GM19438 (cell line): ENCODE measurements around the gene ATP9B.
A peak's percentile ranks its signal among the peaks of the same experiment; 100 is the strongest.
"Not testable (repeated sequence)": the region's sequence is repeated elsewhere in the genome, so short reads cannot be mapped to it uniquely, and the experiment has no call there.

Experiments
- ATAC-seq: cut with Tn5 transposase; IDR thresholded peaks from one replicate; pipeline ENCODE4 v1.9.1; 2021; ENCODE audit warnings: low read depth; ENCODE audit not compliant: unreplicated experiment

Gene ATP9B

DNA sequence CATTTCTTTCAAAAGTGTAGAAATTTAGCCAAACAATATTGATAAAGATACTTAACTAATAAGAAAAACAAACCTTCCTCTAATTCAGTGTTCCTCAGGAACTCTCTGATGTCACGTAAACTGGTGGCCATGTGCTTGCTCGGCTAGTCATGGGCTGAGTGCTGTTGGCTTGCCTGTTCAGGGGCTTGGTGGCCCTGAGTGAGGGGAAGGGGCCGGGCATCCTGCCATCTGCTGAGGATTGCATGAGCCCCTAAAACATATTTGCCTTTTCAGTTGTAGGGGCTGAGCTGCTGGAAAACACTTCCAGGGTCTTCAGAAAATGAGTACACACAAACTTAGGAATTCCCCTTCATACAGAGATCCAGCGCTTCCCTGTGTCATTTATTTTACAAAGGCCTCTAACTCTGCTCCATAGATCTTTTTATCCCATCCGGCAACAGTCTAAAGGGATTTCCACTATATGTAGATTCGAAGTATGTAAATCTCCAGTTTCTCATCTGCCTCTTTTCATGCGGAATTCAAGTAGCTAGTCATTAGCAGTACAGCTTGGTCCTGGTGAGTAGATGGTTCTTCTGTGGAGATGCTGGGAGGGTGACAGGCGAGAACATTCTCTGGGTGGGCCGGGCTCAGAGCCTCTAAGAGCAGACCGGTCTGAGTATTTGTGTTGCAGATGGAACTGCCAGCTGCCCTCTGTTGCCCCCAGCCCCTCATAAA is 306.4 kb downstream of the ATP9B start:
- ATAC-seq: no peak

DNA sequence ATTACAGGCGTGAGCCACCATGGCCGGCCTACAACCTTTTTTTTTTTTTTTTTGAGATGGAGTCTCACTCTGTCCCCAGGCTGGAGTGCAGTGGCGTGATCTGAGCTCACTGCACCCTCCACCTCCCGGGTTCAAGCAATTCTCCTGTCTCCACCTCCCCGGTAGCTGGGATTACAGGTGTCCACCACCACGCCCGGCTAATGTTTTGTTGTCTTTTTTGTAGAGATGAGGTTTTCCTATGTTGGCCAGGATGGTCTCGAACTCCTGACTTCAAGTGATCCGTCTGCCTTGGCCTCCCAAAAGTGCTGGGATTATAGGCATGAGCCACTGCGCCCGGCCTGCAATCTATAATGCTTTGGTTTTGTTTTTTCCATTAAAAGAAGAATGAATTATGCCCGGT is 307.5 kb downstream of the ATP9B start:
- ATAC-seq: not testable (repeated sequence)

- ATAC-seq: no peak
Observed at GRCh38 chr18:79377187-79377891, 308.1 kb downstream of the ATP9B start.

GRCh38 chr18:79378536-79379250 is 309.5 kb downstream of the ATP9B start:
- peak; percentile 76 for ATAC-seq

DNA sequence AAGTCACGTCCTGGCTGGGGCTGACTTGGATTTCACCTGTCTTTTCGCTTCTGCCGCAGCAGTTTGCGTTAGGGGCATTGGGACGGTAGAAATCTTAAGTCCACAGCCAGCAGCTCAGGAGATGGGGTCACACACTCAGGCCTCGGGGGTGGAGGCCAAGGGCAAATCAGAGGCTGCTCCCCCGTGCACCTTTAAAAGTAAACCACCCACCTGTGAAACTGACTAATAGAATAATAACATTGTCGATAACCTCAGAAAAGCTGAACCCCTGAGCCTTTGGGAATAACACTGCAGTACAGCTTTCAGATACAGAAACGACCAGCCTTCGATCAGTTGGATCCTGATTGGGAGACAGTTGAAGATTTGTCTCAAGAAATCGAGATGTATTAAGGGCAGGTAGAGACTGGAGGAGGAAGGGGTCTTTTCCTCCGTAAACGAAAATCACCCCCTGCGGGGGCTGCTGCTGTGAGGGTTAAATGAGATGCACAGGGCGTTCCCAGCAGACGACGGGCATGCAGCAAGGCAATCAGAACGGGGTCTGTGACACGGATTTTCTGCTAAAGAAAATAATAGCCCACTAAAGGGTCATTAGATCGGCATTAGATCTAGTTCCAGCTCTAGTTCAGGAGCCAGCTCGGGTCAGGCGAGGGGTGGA is 310.2 kb downstream of the ATP9B start:
- no peak for ATAC-seq

- no peak for ATAC-seq
Observed at GRCh38 chr18:79379931-79380815, 311.0 kb downstream of the ATP9B start.

GRCh38 chr18:79380816-79381806 is 311.9 kb downstream of the ATP9B start:
- peak; percentile 64 for ATAC-seq

- ATAC-seq: no peak
Observed at GRCh38 chr18:79381811-79382311, 312.7 kb downstream of the ATP9B start.

DNA sequence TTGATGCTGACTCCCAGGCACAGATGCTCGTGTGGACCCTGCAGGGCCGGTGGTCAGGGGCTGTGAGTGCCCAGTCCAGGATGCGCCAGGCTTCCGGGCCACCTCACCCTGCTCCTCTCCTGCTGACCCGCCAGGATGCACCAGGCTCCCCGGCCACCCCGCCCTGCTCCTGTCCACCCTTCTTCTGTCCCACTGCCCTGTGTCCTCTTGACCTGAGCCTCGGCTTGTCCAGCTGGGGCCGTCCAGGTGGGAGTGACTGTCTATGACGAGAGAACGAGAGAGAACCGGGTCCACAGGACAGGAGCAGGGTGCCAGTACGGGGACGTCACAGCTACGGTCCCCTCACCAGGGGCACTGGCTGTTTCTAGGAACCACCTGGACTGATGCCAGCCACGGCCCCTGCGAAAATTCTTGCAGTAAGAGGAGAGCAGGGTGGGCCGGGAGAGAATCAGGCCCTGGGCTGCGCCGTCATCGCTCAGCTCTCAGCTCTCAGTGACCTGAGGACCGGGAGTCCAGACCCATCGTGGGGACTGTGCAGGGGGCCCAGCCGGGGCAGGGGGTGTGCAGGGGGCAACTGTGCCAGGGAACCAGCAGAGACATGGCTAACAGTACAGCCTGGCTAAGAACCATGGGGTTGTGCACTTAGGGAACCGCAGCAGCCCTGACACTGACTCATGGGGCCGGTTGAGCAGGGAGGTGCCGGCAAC is 313.6 kb downstream of the ATP9B start:
- ATAC-seq: no peak

DNA sequence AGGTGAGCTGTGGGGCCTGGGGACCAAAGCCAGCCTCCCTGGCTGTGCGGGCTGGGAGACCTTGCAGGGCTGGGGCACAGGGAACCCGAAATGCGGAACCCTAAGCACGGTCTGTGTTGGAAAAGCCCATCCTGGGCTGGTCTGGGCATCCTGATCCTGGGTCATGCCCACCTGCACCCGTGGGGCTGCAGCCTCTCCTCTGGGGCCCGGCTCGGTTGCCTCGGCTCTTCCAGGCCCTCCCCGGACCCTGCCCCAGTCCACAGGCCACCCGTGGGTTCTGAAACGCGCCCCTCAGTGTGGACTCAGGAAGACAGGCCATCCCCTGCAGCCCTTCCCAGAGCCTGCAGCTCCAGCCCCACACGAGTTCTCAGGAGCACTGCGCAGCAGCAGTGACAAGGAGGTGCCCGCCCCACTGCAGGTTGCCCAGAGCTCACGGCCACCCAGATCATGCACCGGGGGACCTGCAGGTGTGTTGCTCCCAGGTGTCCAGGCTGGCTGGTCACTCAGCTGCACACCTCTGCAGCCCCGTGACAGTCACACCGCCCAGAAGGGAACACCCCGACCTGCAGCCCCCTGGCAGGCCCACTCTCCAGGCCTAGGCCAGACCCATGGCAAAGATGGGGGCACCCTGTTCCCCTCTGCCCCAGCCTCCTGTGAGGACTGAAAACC is 314.3 kb downstream of the ATP9B start:
- no peak for ATAC-seq

DNA sequence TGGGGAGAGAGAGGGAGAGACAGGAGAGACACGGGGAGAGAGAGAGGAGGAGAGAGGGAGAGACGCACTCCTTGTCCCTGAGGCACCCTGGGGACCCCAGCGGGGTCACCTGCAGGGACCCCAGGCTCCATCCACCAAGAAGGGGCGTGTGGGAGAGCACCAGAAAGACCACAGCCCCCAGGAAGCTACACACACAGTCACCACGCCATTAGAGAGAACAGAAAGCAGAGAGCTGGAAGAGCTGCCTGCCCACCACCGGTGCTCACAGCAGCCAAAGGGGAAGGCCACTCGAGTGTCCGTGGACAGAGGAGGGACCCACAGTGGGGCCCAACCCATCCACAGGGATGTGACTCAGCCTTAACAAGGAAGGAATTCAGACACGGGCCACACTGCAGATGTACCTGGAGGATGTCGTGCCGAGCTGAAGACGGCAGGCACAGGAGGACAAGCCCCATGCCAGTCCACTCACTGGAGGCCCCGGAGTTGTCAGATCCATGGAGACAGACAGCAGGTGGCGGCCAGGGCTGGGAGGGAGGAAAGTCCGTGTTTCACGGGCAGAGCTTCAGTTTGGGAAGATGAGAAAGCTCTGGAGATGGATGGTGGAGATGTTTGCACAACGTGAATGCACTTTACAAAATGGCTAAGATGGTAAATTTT is 315.1 kb downstream of the ATP9B start:
- ATAC-seq: no peak

GRCh38 chr18:79384834-79385233 is 315.6 kb downstream of the ATP9B start:
- ATAC-seq: no peak

DNA sequence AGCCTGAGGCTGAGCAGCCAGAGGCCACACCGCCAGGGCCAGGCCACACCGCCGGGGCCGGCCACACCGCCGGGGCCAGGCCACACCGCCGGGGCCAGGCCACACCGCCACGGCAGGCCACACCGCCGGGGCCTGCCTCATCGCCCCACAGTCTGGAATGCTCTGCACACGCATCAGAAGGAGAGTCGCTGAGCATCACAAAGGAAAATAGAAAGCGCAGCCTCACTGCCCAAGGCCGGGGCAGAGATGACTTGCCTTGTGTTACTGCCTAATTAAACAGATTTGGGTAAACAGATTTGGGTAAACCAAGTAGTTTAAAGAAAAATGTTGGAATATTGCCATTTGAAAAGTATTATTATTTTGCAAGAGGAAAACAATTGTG is 316.1 kb downstream of the ATP9B start:
- no peak for ATAC-seq

DNA sequence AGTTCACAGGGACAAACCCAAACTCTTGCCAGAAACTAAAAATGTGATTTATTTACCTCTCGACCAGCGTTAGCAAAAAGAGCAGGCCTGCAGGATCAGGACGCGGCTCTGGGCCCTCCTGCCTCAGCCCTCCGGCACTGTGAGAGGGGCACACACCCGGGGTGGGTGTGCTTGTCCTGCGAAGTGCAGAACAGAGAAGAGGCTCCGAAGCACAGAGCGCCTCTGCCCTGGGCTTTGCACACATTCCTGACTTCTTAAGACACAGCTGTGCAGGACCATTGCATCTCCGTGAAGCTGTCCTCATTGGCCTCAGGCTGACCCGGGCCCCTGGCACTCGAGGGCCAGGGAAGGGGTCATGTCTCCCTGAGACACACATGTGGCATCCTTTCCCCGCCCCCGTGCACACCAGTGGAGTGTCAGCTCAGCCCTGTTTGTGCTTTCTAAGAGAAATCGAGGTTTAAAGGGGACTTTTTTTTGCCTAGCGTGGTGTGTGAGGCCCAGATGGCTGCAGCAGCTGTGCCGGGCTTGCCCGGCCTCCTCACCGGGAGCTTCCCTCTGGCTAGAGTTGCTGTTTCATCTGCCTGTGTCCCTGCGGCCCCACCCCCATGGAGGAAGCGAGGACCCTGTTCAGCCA is 316.6 kb downstream of the ATP9B start:
- ATAC-seq: no peak

GRCh38 chr18:79386547-79386946 is 317.4 kb downstream of the ATP9B start:
- no peak for ATAC-seq

DNA sequence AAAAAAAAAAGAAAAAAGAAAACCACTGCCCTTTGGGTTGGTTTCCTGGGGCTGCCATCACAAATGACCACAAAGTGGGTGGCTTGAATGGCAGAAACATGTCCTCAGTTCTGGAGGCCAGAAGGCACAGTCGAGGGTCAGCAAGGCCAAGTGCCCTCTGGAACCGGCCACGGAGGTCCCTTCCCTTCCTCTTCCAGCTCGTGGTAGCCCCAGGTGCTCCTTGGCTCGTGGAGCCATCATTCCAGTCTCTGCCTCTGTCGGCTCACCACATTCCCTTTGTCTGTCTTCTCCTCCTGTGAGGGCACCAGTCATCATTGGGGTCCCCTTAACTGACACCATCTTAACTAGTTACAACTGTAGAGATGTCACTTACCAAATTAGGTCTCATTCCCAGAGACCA is 318.0 kb downstream of the ATP9B start:
- no peak for ATAC-seq

- no peak for ATAC-seq
Observed at GRCh38 chr18:79387615-79388014, 318.4 kb downstream of the ATP9B start.
